GM23248 (cell line): ENCODE results near the gene TTC14. TPM values are rescaled to one million over a fixed set of nuclear protein-coding genes. Genes with fewer than 3 reads are reported as not detected.
"Not testable (repeated sequence)": the region's sequence is repeated elsewhere in the genome, so short reads cannot be mapped to it uniquely, and the experiment has no call there.

Source experiments
- DNase-seq: peaks from one replicate; pipeline ENCODE4 v3.0.0-alpha.2; 2015
- H2AFZ ChIP-seq: fragments of 200-600 bp; sonication (generic); 2 replicates; pipeline ENCODE4 v1.6.1; 2016; ENCODE audit warnings: antibody characterized with exemption
- H3F3A ChIP-seq: fragments of 200-600 bp; sonication (generic); 2 replicates; pipeline ENCODE4 v1.6.1; 2016; ENCODE audit warnings: mild to moderate bottlenecking, antibody characterized with exemption, mixed run types; ENCODE audit not compliant: insufficient read depth
- H3K27ac ChIP-seq: fragments of 200-600 bp; sonication (generic); 2 replicates; pipeline ENCODE4 v1.5.1; 2016; ENCODE audit warnings: mild to moderate bottlenecking
- H3K27me3 ChIP-seq: fragments of 200-600 bp; sonication (generic); replicated peaks from 2 replicates; pipeline ENCODE4 v1.6.1; 2016; ENCODE audit warnings: mild to moderate bottlenecking; ENCODE audit not compliant: insufficient read depth
- H3K36me3 ChIP-seq: fragments of 200-600 bp; sonication (generic); 2 replicates; pipeline ENCODE4 v1.6.1; 2016; ENCODE audit warnings: low read depth, mild to moderate bottlenecking
- H3K4me1 ChIP-seq: fragments of 200-600 bp; sonication (generic); 2 replicates; pipeline ENCODE4 v1.6.1; 2016; ENCODE audit warnings: mild to moderate bottlenecking; ENCODE audit not compliant: insufficient read depth
- H3K4me2 ChIP-seq: fragments of 200-600 bp; sonication (generic); one replicate; pipeline ENCODE4 v1.6.1; 2016; ENCODE audit warnings: mild to moderate bottlenecking; ENCODE audit not compliant: unreplicated experiment
- H3K4me3 ChIP-seq: fragments of 200-600 bp; sonication (generic); 2 replicates; pipeline ENCODE4 v1.5.1; 2016; ENCODE audit warnings: mild to moderate bottlenecking
- H3K79me2 ChIP-seq: fragments of 200-600 bp; sonication (generic); 2 replicates; pipeline ENCODE4 v1.6.1; 2016; ENCODE audit warnings: mild to moderate bottlenecking; ENCODE audit not compliant: insufficient read depth
- H3K9ac ChIP-seq: fragments of 200-600 bp; sonication (generic); 2 replicates; pipeline ENCODE4 v1.6.1; 2016; ENCODE audit warnings: mild to moderate bottlenecking
- H3K9me2 ChIP-seq: fragments of 200-600 bp; sonication (generic); 2 replicates; pipeline ENCODE4 v1.6.1; 2016; ENCODE audit warnings: mixed run types, mild to moderate bottlenecking, moderate library complexity; ENCODE audit not compliant: insufficient read depth
- H3K9me3 ChIP-seq: fragments of 200-600 bp; sonication (generic); one replicate; pipeline ENCODE4 v1.6.1; 2017; ENCODE audit warnings: low read depth
- H4K20me1 ChIP-seq: fragments of 200-600 bp; sonication (generic); 2 replicates; pipeline ENCODE4 v1.6.0; 2016; ENCODE audit not compliant: insufficient read depth
- EZH2 ChIP-seq: fragments of 200-600 bp; sonication (generic); IDR thresholded peaks from 2 replicates; pipeline ENCODE4 v1.6.1; 2018; ENCODE audit warnings: antibody characterized with exemption, mild to moderate bottlenecking; ENCODE audit not compliant: insufficient read depth, poor library complexity, severe bottlenecking
- EZH2phosphoT487 ChIP-seq: fragments of 200-600 bp; sonication (generic); IDR thresholded peaks from 2 replicates; pipeline ENCODE4 v1.6.1; 2018; ENCODE audit warnings: antibody characterized with exemption, moderate library complexity, mild to moderate bottlenecking, low read depth; ENCODE audit not compliant: insufficient read depth
- WGBS, 2 experiments: methylation state at CpG; one replicate each; pipeline ENCODE4 v1.1.6; 2015 to 2017; ENCODE audit warnings: low lambda C conversion rate in 2 of 2, low coverage in 1 of 2; ENCODE audit errors: missing lambda C conversion rate in 2 of 2; 5-methylcytosine and 5-hydroxymethylcytosine counted together
- in situ Hi-C: fragments of 300-500 bp; cut with MboI; formaldehyde crosslinking; loops from 2 replicates; pipeline ENCODE4 v1.15.0; 2020
- polyA plus RNA-seq: library from polyadenylated mRNA; unstranded; fragments of >200 nt; fragmentation: Nextera tagmentation; extraction: Ambion mirVana; gene quantifications from 2 replicates; pipeline ENCODE4 v1.2.1, GENCODE V29; 2016
- total RNA-seq: library from RNA; depleted of rRNA; stranded (reverse); fragments of >200 nt; shearing (Covaris generic); gene quantifications from 2 replicates; pipeline ENCODE4 v1.2.3, GENCODE V29; 2014

Gene TTC14
- total and polyA plus RNA-seq, 2 experiments from 2014 or later: 21.4 to 26.0 TPM

DNA sequence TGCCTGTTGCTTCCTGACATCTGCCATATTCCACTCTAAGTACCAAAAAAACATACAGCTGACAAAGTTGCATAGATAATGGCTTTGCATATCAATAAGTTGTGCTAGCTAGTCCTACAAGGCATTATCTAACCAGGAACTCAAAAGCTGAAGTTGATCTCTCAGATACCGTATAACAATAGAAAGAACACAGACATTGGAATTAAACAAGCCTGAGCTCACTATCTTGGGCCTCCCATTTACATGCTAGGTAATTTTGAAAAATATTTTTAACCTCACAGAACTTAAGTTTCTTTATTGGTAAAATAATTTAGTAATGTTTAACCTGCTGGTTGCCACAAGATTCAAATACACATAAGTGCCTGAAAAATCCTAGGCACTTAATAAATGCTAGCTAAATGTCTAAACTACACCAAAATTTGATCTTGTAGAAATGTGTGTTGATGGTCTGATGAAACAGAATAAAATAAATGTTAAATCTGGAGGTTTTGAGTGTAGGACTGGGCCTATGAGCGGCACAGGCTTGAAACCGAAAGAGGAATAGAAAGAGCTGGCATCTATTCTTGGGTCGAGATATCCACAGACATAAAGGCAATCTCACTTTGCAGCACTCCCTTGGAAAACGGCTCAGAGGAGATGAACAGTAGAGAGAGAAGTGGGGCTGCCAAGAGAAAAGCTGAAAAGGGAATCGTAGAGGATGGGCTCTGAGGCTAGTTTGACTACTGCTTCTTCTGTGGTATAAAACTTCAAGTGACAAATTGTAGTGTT is 29.9 kb upstream of the TTC14 start:
- 37 to 42% methylated on average over 6 of the region's 6 CpGs for WGBS, 2 experiments
- H2AFZ ChIP-seq: no peak overlapping the region
- in situ Hi-C loops: no loop called here

DNA sequence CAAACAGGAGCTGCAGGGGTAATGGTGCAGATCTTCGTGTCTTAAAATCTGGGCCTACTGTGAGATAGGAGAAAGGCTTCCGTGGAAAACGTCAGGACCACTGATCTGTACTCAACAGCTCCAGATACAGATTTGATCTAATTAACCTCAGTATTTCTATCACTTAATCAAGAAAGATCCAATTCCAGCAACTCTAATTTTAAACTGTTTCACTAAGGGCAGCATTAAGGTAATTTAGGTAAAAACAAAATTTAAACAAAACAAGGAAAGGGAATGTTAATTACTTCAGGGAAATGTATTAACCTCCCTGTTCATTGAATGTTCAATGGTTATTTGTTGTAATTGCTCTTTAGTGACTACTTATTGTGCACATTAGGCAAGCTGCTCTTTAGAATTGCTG is 26.4 kb upstream of the TTC14 start:
- H3K27ac ChIP-seq: no peak overlapping the region
- in situ Hi-C loops: no loop called here
- H3K4me1 ChIP-seq: no peaks in the 10 kb centered on the region
- H3K4me3 ChIP-seq: no peak overlapping the region
- no peaks in the 10 kb centered on the region for H3K79me2 ChIP-seq
- no peaks in the 10 kb centered on the region for H3K9me3 ChIP-seq
- TF ChIP-seq EZH2phosphoT487 (no peak), EZH2 (no peak)
- no peak overlapping the region for H2AFZ ChIP-seq
- H3K9me2 ChIP-seq: no peaks in the 10 kb centered on the region
- 15 to 16% methylated on average over 3 of the region's 3 CpGs for WGBS, 2 experiments
- no peak for DNase-seq
- no peak overlapping the region for H3K9ac ChIP-seq
- H3F3A ChIP-seq: no peaks in the 10 kb centered on the region
- no peaks in the 10 kb centered on the region for H4K20me1 ChIP-seq
- H3K36me3 ChIP-seq: no peaks in the 10 kb centered on the region
- no peak overlapping the region for H3K4me2 ChIP-seq
- H3K27me3 ChIP-seq: no peaks in the 10 kb centered on the region

More for the DNA sequence above, 29.9 kb upstream of the TTC14 start:
- no peak overlapping the region for H3K9ac ChIP-seq
- no peaks in the 10 kb centered on the region for H3K36me3 ChIP-seq
- H3K27me3 ChIP-seq: no peaks in the 10 kb centered on the region
- H3K9me2 ChIP-seq: no peaks in the 10 kb centered on the region
- no peaks in the 10 kb centered on the region for H3K79me2 ChIP-seq
- no peak overlapping the region for H3K27ac ChIP-seq
- H3K4me1 ChIP-seq: no peaks in the 10 kb centered on the region
- H3F3A ChIP-seq: no peaks in the 10 kb centered on the region
- H3K9me3 ChIP-seq: no peaks in the 10 kb centered on the region
- TF ChIP-seq EZH2: no peak
- TF ChIP-seq EZH2phosphoT487: no peak
- DNase-seq: no peak
- H4K20me1 ChIP-seq: no peaks in the 10 kb centered on the region
- H3K4me3 ChIP-seq: no peak overlapping the region
- no peak overlapping the region for H3K4me2 ChIP-seq

DNA sequence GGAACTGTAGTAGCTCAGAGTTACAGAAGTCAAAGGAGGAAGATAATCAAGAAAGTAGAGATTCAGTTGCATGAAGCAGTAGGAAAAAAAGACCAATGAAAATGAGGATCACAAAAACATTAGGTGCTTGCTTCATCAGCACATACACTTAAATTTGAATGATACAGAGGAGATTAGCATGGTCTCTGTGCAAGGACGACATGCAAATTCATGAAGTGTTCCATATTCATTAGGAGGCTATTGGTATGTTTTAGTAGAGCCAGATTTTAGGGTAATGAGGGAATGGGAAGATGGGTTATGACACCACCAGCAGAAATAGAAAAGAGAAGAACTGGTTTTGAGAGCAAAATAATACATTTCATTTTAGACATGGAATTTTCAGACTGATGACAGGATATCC is 21.0 kb upstream of the TTC14 start:
- no peak for TF ChIP-seq EZH2
- no peak for TF ChIP-seq EZH2phosphoT487
- in situ Hi-C loops: no loop called here
- 10 to 14% methylated on average over 1 of the region's 1 CpG for WGBS, 2 experiments

DNA sequence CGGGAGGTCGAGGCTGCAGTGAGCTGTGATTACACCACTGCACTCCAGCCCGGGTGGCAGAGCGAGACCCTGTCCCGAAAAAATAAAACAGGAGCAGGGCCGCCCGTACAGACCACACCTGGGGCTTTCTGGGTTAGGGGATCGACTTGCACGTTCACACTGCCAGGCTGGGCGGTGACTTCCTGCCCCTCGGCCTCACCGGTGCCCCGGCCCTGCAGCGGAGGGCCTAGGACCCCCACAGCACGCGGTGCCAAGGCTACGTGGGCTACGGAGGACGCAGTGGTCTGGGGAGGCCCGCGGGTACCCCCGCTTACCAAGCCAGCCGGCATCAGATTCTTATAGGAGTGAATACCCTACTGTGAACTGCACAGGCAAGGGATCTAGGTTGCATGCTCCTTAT is 11.6 kb upstream of the TTC14 start:
- Histone ChIP-seq H3K9ac (no peak overlapping the region), H3K27me3 (no peaks in the 10 kb centered on the region), H4K20me1 (no peaks in the 10 kb centered on the region), H3K9me2 (no peaks in the 10 kb centered on the region), H3K27ac (no peak overlapping the region), H3K4me2 (no peak overlapping the region), H3K79me2 (no peaks in the 10 kb centered on the region), H3K4me3 (no peak overlapping the region), H3K9me3 (no peaks in the 10 kb centered on the region), H2AFZ (no peak overlapping the region), H3K36me3 (no peaks in the 10 kb centered on the region), H3F3A (no peaks in the 10 kb centered on the region), H3K4me1 (no peaks in the 10 kb centered on the region)
- TF ChIP-seq EZH2phosphoT487 (no peak), EZH2 (no peak)
- DNase-seq: no peak
- WGBS, 2 experiments: 75% methylated on average over 18 to 22 of the region's 23 CpGs
- in situ Hi-C loops: loop anchor here (10.0 kb wide), 1 partner anchor 666 kb away; no protein-coding TSS in a partner anchor

More for the DNA sequence above, 21.0 kb upstream of the TTC14 start:
- H3K36me3 ChIP-seq: no peaks in the 10 kb centered on the region
- H3K27ac ChIP-seq: no peak overlapping the region
- no peak overlapping the region for H3K4me2 ChIP-seq
- H3K9me3 ChIP-seq: no peaks in the 10 kb centered on the region
- no peak overlapping the region for H3K9ac ChIP-seq
- H3F3A ChIP-seq: no peaks in the 10 kb centered on the region
- H3K27me3 ChIP-seq: no peaks in the 10 kb centered on the region
- DNase-seq: no peak
- no peaks in the 10 kb centered on the region for H3K79me2 ChIP-seq
- H3K4me1 ChIP-seq: no peaks in the 10 kb centered on the region
- no peak overlapping the region for H3K4me3 ChIP-seq
- no peak overlapping the region for H2AFZ ChIP-seq
- H4K20me1 ChIP-seq: no peaks in the 10 kb centered on the region
- H3K9me2 ChIP-seq: no peaks in the 10 kb centered on the region

DNA sequence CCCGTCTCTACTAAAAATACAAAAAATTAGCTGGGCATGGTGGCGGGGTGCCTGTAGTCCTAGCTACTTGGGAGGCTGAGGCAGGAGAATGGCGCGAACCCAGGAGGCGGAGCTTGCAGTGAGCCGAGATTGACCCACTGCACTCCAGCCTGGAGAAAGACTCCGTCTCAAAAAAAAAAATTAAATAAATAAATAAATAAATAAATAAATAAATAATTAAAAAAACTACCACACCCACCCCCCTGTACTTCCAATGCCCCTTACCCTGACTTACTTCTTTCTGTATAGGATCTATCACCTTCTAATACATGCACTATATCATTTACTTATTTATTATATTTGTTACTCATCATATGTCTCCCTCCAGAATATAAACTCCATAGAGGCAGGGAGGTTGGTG is 8.3 kb upstream of the TTC14 start:
- not testable (repeated sequence) for H3K4me1 ChIP-seq, DNase-seq, H3K27ac ChIP-seq, H3K9me3 ChIP-seq, H3K4me2 ChIP-seq, H2AFZ ChIP-seq, H3K27me3 ChIP-seq, H4K20me1 ChIP-seq, H3F3A ChIP-seq, H3K79me2 ChIP-seq, H3K4me3 ChIP-seq, H3K9me2 ChIP-seq, H3K36me3 ChIP-seq, H3K9ac ChIP-seq
- in situ Hi-C loops: loop anchor here (10.0 kb wide), 1 partner anchor 669 kb away; no protein-coding TSS in a partner anchor
- 86 to 93% methylated on average over 7 of the region's 7 CpGs for WGBS, 2 experiments
